GM23338 (cell line): ENCODE data around the gene RFX4. TPM values are rescaled to one million over a fixed set of nuclear protein-coding genes. Genes with fewer than 3 reads are reported as not detected.

Experiments used
- ATAC-seq: fragments of 200-7000 bp; cut with Tn5 transposase; 3 replicates; pipeline ENCODE4 v1.9.1; 2020
- DNase-seq: peaks from one replicate; pipeline ENCODE4 v3.0.0-alpha.2; 2015; ENCODE audit warnings: low spot score
- H2AFZ ChIP-seq: fragments of 200-600 bp; sonication (generic); 2 replicates; pipeline ENCODE4 v1.8.0; 2016; ENCODE audit warnings: antibody characterized with exemption, mild to moderate bottlenecking, moderate library complexity
- H3F3A ChIP-seq: fragments of 200-600 bp; sonication (generic); replicated peaks from 2 replicates; pipeline ENCODE4 v1.8.0; 2017; ENCODE audit warnings: antibody characterized with exemption, mixed run types, low read depth
- H3K27ac ChIP-seq: fragments of 200-600 bp; sonication (generic); 2 replicates; pipeline ENCODE4 v1.6.1; 2016; ENCODE audit warnings: low read depth
- H3K27me3 ChIP-seq: fragments of 200-600 bp; sonication (generic); 2 replicates; pipeline ENCODE4 v1.8.0; 2016; ENCODE audit warnings: mild to moderate bottlenecking, mixed run types, moderate library complexity; ENCODE audit not compliant: insufficient read depth
- H3K36me3 ChIP-seq: fragments of 200-600 bp; sonication (generic); 2 replicates; pipeline ENCODE4 v1.8.0; 2016; ENCODE audit warnings: mild to moderate bottlenecking; ENCODE audit not compliant: insufficient read depth
- H3K4me1 ChIP-seq: fragments of 200-600 bp; sonication (generic); 2 replicates; pipeline ENCODE4 v1.8.0; 2016; ENCODE audit warnings: mild to moderate bottlenecking, moderate library complexity; ENCODE audit not compliant: insufficient read depth
- H3K4me2 ChIP-seq: fragments of 200-600 bp; sonication (generic); 2 replicates; pipeline ENCODE4 v1.7.1; 2017; ENCODE audit warnings: mixed run types
- H3K4me3 ChIP-seq: fragments of 200-600 bp; sonication (generic); 2 replicates; pipeline ENCODE4 v1.6.1; 2016; ENCODE audit warnings: mixed run types
- H3K79me2 ChIP-seq: fragments of 200-600 bp; sonication (generic); replicated peaks from 2 replicates; pipeline ENCODE4 v1.8.0; 2017; ENCODE audit warnings: mild to moderate bottlenecking; ENCODE audit not compliant: insufficient read depth
- H3K9me2 ChIP-seq: fragments of 200-600 bp; sonication (generic); 2 replicates; pipeline ENCODE4 v1.8.0; 2017; ENCODE audit not compliant: insufficient read depth
- H4K20me1 ChIP-seq: fragments of 200-600 bp; sonication (generic); replicated peaks from 2 replicates; pipeline ENCODE4 v1.8.0; 2017; ENCODE audit warnings: mild to moderate bottlenecking; ENCODE audit not compliant: insufficient read depth
- H3K27ac Mint-ChIP-seq: 2 replicates; pipeline ENCODE4 v1.8.0; 2020; ENCODE audit warnings: inconsistent platforms, mild to moderate bottlenecking, moderate library complexity, mixed read lengths
- H3K27me3 Mint-ChIP-seq: 3 replicates; pipeline ENCODE4 v1.8.0; 2022; ENCODE audit warnings: low read depth, mild to moderate bottlenecking, moderate library complexity, mixed read lengths, inconsistent platforms; ENCODE audit not compliant: insufficient read depth, poor library complexity
- H3K36me3 Mint-ChIP-seq: 3 replicates; pipeline ENCODE4 v1.8.0; 2021; ENCODE audit warnings: low read depth, mild to moderate bottlenecking, inconsistent platforms, moderate library complexity, mixed read lengths
- H3K4me1 Mint-ChIP-seq: 3 replicates; pipeline ENCODE4 v1.8.0; 2020; ENCODE audit warnings: mild to moderate bottlenecking, inconsistent platforms, mixed read lengths
- H3K4me3 Mint-ChIP-seq: 3 replicates; pipeline ENCODE4 v1.8.0; 2021; ENCODE audit warnings: moderate library complexity, mild to moderate bottlenecking, inconsistent platforms, mixed read lengths
- H3K9me3 Mint-ChIP-seq: 3 replicates; pipeline ENCODE4 v1.8.0; 2020; ENCODE audit warnings: moderate library complexity, mild to moderate bottlenecking, inconsistent platforms, mixed read lengths
- CREB1 ChIP-seq: fragments of 250-450 bp; sonication (Bioruptor Pico); IDR thresholded peaks from 2 replicates; pipeline ENCODE4 v1.5.0; 2020; ENCODE audit warnings: low read depth, mild to moderate bottlenecking, moderate library complexity
- CTCF ChIP-seq, 2 experiments: fragments of 200-600 bp in 1 of 2; sonication (generic) in 1 of 2; conservative IDR thresholded peaks; 2 replicates each; pipeline versions ENCODE4 v1.5.1 to v1.6.1; 2016 to 2017; ENCODE audit warnings: antibody characterized with exemption in 2 of 2, low read depth in 2 of 2, mild to moderate bottlenecking in 2 of 2, moderate library complexity in 1 of 2
- ETS1 ChIP-seq: IDR thresholded peaks from 2 replicates; pipeline ENCODE4 v1.6.1; 2016; ENCODE audit warnings: antibody characterized with exemption
- EZH2 ChIP-seq: fragments of 200-600 bp; sonication (generic); IDR thresholded peaks from one replicate; pipeline ENCODE4 v1.8.0; 2017; ENCODE audit warnings: antibody characterized with exemption, mild to moderate bottlenecking, low read depth; ENCODE audit not compliant: unreplicated experiment
- EZH2phosphoT487 ChIP-seq: fragments of 200-600 bp; sonication (generic); IDR thresholded peaks from one replicate; pipeline ENCODE4 v1.8.1; 2018; ENCODE audit warnings: antibody characterized with exemption; ENCODE audit not compliant: unreplicated experiment
- JUNB ChIP-seq: IDR thresholded peaks from one replicate; pipeline ENCODE4 v1.6.1; 2016; ENCODE audit warnings: antibody characterized with exemption; ENCODE audit not compliant: unreplicated experiment
- NANOG ChIP-seq: IDR thresholded peaks from 2 replicates; pipeline ENCODE4 v1.6.1; 2016; ENCODE audit warnings: antibody characterized with exemption, borderline replicate concordance
- POLR2AphosphoS5 ChIP-seq: IDR thresholded peaks from 2 replicates; pipeline ENCODE4 v1.6.1; 2016; ENCODE audit warnings: antibody characterized with exemption, low read depth
- REST ChIP-seq: IDR thresholded peaks from one replicate; pipeline ENCODE4 v1.6.1; 2018; ENCODE audit warnings: antibody characterized with exemption; ENCODE audit not compliant: unreplicated experiment
- STAT1 ChIP-seq: IDR thresholded peaks from one replicate; pipeline ENCODE4 v1.6.1; 2016; ENCODE audit warnings: antibody characterized with exemption; ENCODE audit not compliant: unreplicated experiment
- ZNF114 ChIP-seq: fragments of 250-450 bp; sonication (Bioruptor Pico); IDR thresholded peaks from 2 replicates; pipeline ENCODE4 v1.5.0; 2020; ENCODE audit warnings: mild to moderate bottlenecking, moderate library complexity
- ZNF331 ChIP-seq: fragments of 250-450 bp; sonication (Bioruptor Pico); IDR thresholded peaks from 2 replicates; pipeline ENCODE4 v1.5.0; 2020; ENCODE audit warnings: low read depth, mild to moderate bottlenecking, moderate library complexity
- ZNF462 ChIP-seq: fragments of 250-450 bp; sonication (Bioruptor Pico); IDR thresholded peaks from 2 replicates; pipeline ENCODE4 v1.5.0; 2020; ENCODE audit warnings: mild to moderate bottlenecking, moderate library complexity
- polyA plus RNA-seq: library from polyadenylated mRNA; unstranded; fragments of >200 nt; fragmentation: Nextera tagmentation; extraction: Ambion mirVana; gene quantifications from 2 replicates; pipeline ENCODE4 v1.2.1, GENCODE V29; 2016
- total RNA-seq: library from RNA; depleted of rRNA; stranded (reverse); fragments of >200 nt; shearing (Covaris generic); gene quantifications from 2 replicates; pipeline ENCODE4 v1.2.3, GENCODE V29; 2014

The RFX4 gene
- total and polyA plus RNA-seq, 2 experiments from 2014 or later = 0.23 TPM; not detected in 1

GRCh38 chr12:106645465-106646330 lies 62.9 kb downstream of the RFX4 start:
- peaks cover 10% of the 10 kb centered on the region for H3K4me1 Mint-ChIP-seq
- no peaks in the 10 kb centered on the region for H4K20me1 ChIP-seq
- H3K36me3 ChIP-seq = no peaks in the 10 kb centered on the region
- H3K4me3 Mint-ChIP-seq = no peak overlapping the region
- H3K9me2 ChIP-seq = peaks cover 4% of the 10 kb centered on the region; the same call in 1 of the 2 replicates
- no peak overlapping the region for H3K27ac Mint-ChIP-seq
- no peak for ATAC-seq
- no peak overlapping the region for H3K27ac ChIP-seq
- H3K4me3 ChIP-seq = no peak overlapping the region
- no peak overlapping the region for H3K4me2 ChIP-seq
- H3K27me3 Mint-ChIP-seq = peaks cover 2% of the 10 kb centered on the region
- H3K4me1 ChIP-seq = no peaks in the 10 kb centered on the region
- H3K27me3 ChIP-seq = no peaks in the 10 kb centered on the region
- H3F3A ChIP-seq = no peaks in the 10 kb centered on the region
- no peaks in the 10 kb centered on the region for H3K79me2 ChIP-seq
- H3K36me3 Mint-ChIP-seq = no peaks in the 10 kb centered on the region
- H3K9me3 Mint-ChIP-seq = no peaks in the 10 kb centered on the region
- no peak overlapping the region for H2AFZ ChIP-seq
- DNase-seq = no peak
- no peak for TF ChIP-seq STAT1
- no peak for TF ChIP-seq CTCF (conservative IDR thresholded peaks at IDR 0.05; ENCODE audit: low read depth in 2 of 2)
- no peak for TF ChIP-seq JUNB
- TF ChIP-seq EZH2phosphoT487 = no peak
- no peak for TF ChIP-seq EZH2
- TF ChIP-seq ETS1 = no peak
- TF ChIP-seq REST = no peak
- no peak for TF ChIP-seq ZNF331 (CRISPR knock-in tag)
- TF ChIP-seq ZNF462 (CRISPR knock-in tag) = no peak
- no peak for TF ChIP-seq POLR2AphosphoS5
- TF ChIP-seq CREB1 (CRISPR knock-in tag) = no peak
- no peak for TF ChIP-seq ZNF114 (CRISPR knock-in tag)
- no peak for TF ChIP-seq NANOG
